Measurements from ENCODE around the gene ZC3H13. TPM values are rescaled to one million over a fixed set of nuclear protein-coding genes. Genes with fewer than 3 reads are reported as not detected.

ZC3H13 gene
- polyA plus RNA-seq, 1 donor from 2014 or later: 19.5 TPM

DNA sequence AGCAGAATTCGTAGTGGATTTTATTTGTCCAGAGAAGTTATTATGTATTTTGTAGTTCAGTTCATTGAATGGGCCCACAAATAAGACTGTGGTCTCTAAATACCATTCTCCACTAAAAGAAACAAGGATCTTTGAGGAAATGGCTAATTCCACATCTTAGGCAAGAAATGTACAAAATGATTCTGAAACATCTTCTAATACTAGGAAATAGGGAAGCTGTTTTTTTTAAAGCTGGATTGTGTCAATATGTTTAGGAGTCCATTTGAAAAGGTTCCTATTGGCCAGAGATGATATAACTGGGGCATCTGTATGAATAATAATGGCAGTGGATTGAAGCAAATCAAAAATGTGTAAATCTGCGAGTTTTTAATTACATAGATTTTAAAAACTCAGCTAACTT, 112.5 kb downstream of the ZC3H13 start:
- H3F3A ChIP-seq (ENCODE audit: insufficient read depth, low read length, poor library complexity, severe bottlenecking): no peaks in the 10 kb centered on the region
- H3K9ac ChIP-seq (ENCODE audit: low read length): no peak overlapping the region
- no peaks in the 10 kb centered on the region for H3K9me2 ChIP-seq (ENCODE audit: insufficient read depth, low read length)
- H3K79me2 ChIP-seq (replicated peaks; ENCODE audit: insufficient read depth, low read length): no peaks in the 10 kb centered on the region
- H3K36me3 ChIP-seq (ENCODE audit: insufficient read depth, low read length): no peaks in the 10 kb centered on the region
- no peaks in the 10 kb centered on the region for H3K9me3 ChIP-seq (ENCODE audit: low read length)
- H3K4me2 ChIP-seq (ENCODE audit: low read length): no peak overlapping the region
- H3K27ac ChIP-seq (ENCODE audit: low read length): no peak overlapping the region
- no peaks in the 10 kb centered on the region for H4K20me1 ChIP-seq (ENCODE audit: insufficient read depth)
- TF ChIP-seq, protein P1, sequence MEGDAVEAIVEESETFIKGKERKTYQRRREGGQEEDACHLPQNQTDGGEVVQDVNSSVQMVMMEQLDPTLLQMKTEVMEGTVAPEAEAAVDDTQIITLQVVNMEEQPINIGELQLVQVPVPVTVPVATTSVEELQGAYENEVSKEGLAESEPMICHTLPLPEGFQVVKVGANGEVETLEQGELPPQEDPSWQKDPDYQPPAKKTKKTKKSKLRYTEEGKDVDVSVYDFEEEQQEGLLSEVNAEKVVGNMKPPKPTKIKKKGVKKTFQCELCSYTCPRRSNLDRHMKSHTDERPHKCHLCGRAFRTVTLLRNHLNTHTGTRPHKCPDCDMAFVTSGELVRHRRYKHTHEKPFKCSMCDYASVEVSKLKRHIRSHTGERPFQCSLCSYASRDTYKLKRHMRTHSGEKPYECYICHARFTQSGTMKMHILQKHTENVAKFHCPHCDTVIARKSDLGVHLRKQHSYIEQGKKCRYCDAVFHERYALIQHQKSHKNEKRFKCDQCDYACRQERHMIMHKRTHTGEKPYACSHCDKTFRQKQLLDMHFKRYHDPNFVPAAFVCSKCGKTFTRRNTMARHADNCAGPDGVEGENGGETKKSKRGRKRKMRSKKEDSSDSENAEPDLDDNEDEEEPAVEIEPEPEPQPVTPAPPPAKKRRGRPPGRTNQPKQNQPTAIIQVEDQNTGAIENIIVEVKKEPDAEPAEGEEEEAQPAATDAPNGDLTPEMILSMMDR (IDR thresholded peaks at IDR 0.05; ENCODE audit: poor library complexity, severe bottlenecking): no peak
- TF ChIP-seq EZH2 (IDR thresholded peaks at IDR 0.05; ENCODE audit: borderline replicate concordance, insufficient read depth, low read length, poor library complexity, severe bottlenecking) (no peak), TAF1 (IDR thresholded peaks at IDR 0.05; ENCODE audit: low read depth) (no peak), MXI1 (conservative IDR thresholded peaks at IDR 0.05; ENCODE audit: poor library complexity, severe bottlenecking) (no peak), POLR2AphosphoS5 (IDR thresholded peaks at IDR 0.05) (no peak), SMC3 (conservative IDR thresholded peaks at IDR 0.05; ENCODE audit: poor library complexity) (no peak), RAD21 (conservative IDR thresholded peaks at IDR 0.05) (no peak), EP300 (conservative IDR thresholded peaks at IDR 0.05; ENCODE audit: poor library complexity, severe bottlenecking) (no peak)
- TF ChIP-seq, protein P2, sequence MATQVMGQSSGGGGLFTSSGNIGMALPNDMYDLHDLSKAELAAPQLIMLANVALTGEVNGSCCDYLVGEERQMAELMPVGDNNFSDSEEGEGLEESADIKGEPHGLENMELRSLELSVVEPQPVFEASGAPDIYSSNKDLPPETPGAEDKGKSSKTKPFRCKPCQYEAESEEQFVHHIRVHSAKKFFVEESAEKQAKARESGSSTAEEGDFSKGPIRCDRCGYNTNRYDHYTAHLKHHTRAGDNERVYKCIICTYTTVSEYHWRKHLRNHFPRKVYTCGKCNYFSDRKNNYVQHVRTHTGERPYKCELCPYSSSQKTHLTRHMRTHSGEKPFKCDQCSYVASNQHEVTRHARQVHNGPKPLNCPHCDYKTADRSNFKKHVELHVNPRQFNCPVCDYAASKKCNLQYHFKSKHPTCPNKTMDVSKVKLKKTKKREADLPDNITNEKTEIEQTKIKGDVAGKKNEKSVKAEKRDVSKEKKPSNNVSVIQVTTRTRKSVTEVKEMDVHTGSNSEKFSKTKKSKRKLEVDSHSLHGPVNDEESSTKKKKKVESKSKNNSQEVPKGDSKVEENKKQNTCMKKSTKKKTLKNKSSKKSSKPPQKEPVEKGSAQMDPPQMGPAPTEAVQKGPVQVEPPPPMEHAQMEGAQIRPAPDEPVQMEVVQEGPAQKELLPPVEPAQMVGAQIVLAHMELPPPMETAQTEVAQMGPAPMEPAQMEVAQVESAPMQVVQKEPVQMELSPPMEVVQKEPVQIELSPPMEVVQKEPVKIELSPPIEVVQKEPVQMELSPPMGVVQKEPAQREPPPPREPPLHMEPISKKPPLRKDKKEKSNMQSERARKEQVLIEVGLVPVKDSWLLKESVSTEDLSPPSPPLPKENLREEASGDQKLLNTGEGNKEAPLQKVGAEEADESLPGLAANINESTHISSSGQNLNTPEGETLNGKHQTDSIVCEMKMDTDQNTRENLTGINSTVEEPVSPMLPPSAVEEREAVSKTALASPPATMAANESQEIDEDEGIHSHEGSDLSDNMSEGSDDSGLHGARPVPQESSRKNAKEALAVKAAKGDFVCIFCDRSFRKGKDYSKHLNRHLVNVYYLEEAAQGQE (IDR thresholded peaks at IDR 0.05; ENCODE audit: borderline replicate concordance): no peak
- no peaks in the 10 kb centered on the region for H3K27me3 ChIP-seq (ENCODE audit: insufficient read depth, low read depth, low read length)
- no peak overlapping the region for H3K4me3 ChIP-seq (ENCODE audit: low read length)
- no peak overlapping the region for H2AFZ ChIP-seq (ENCODE audit: low read depth, low read length)

DNA sequence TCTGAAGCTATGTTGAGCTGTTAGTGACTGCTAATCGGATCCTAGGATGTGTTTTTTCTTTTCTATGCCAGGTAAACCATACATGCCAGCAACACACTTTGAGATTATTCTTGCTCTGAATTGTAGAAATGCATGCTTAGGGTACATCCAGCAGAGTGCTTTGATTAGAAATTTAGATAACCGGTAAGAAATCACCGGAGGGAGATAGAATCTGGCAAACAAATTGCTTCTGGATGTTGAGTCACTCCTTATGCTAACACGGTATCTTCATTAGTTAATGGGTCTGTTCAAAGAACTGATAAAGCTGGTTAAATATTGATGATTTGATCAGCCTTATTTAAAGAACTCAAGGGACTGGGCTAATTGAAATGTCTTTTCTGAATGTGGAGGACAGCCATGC, 115.9 kb downstream of the ZC3H13 start:
- no peaks in the 10 kb centered on the region for H3F3A ChIP-seq (ENCODE audit: insufficient read depth, low read length, poor library complexity, severe bottlenecking)
- H2AFZ ChIP-seq (ENCODE audit: low read depth, low read length): no peak overlapping the region
- no peaks in the 10 kb centered on the region for H3K27me3 ChIP-seq (ENCODE audit: insufficient read depth, low read depth, low read length)
- H4K20me1 ChIP-seq (ENCODE audit: insufficient read depth): no peaks in the 10 kb centered on the region
- no peaks in the 10 kb centered on the region for H3K36me3 ChIP-seq (ENCODE audit: insufficient read depth, low read length)
- no peak overlapping the region for H3K4me3 ChIP-seq (ENCODE audit: low read length)
- no peaks in the 10 kb centered on the region for H3K79me2 ChIP-seq (replicated peaks; ENCODE audit: insufficient read depth, low read length)
- no peak for TF ChIP-seq EZH2 (IDR thresholded peaks at IDR 0.05; ENCODE audit: borderline replicate concordance, insufficient read depth, low read length, poor library complexity, severe bottlenecking)
- no peak overlapping the region for H3K27ac ChIP-seq (ENCODE audit: low read length)
- no peak overlapping the region for H3K4me2 ChIP-seq (ENCODE audit: low read length)
- no peaks in the 10 kb centered on the region for H3K9me2 ChIP-seq (ENCODE audit: insufficient read depth, low read length)
- no peaks in the 10 kb centered on the region for H3K9me3 ChIP-seq (ENCODE audit: low read length)
- no peak overlapping the region for H3K9ac ChIP-seq (ENCODE audit: low read length)

DNA sequence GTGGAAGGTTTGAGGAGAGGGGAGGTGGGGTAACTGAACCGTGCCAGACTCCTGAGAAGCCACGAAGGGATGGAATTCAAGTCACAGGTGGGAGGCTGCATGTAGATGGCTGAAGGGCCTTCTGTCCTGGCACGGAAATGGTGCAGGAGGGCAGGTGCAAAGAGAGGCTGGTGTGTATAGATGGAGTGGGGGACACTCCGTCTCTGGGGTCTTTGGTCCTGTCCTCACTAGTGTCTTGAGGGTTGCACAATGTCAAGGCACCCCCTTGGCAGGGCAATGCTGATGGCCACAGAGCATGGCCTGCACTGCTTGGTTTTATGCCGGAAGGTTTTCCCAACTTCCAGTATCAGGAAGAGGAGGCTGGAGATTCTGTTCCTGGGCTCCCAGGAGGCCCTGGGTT, 118.3 kb downstream of the ZC3H13 start:
- Histone ChIP-seq H3K79me2 (replicated peaks; ENCODE audit: insufficient read depth, low read length) (no peaks in the 10 kb centered on the region), H3K4me2 (ENCODE audit: low read length) (no peak overlapping the region), H3K27ac (ENCODE audit: low read length) (no peak overlapping the region), H3K9ac (ENCODE audit: low read length) (no peak overlapping the region), H3K36me3 (ENCODE audit: insufficient read depth, low read length) (no peaks in the 10 kb centered on the region), H3K4me3 (ENCODE audit: low read length) (no peak overlapping the region), H3K9me2 (ENCODE audit: insufficient read depth, low read length) (no peaks in the 10 kb centered on the region), H4K20me1 (ENCODE audit: insufficient read depth) (no peaks in the 10 kb centered on the region), H3K9me3 (ENCODE audit: low read length) (no peaks in the 10 kb centered on the region), H3K27me3 (ENCODE audit: insufficient read depth, low read depth, low read length) (no peaks in the 10 kb centered on the region), H3F3A (ENCODE audit: insufficient read depth, low read length, poor library complexity, severe bottlenecking) (no peaks in the 10 kb centered on the region), H2AFZ (ENCODE audit: low read depth, low read length) (no peak overlapping the region)
- TF ChIP-seq RAD21 (conservative IDR thresholded peaks at IDR 0.05) (no peak), EZH2 (IDR thresholded peaks at IDR 0.05; ENCODE audit: borderline replicate concordance, insufficient read depth, low read length, poor library complexity, severe bottlenecking) (no peak), EP300 (conservative IDR thresholded peaks at IDR 0.05; ENCODE audit: poor library complexity, severe bottlenecking) (no peak), POLR2AphosphoS5 (IDR thresholded peaks at IDR 0.05) (no peak), TAF1 (IDR thresholded peaks at IDR 0.05; ENCODE audit: low read depth) (no peak), MXI1 (conservative IDR thresholded peaks at IDR 0.05; ENCODE audit: poor library complexity, severe bottlenecking) (no peak), SMC3 (conservative IDR thresholded peaks at IDR 0.05; ENCODE audit: poor library complexity) (no peak)
- TF ChIP-seq, protein P1 (IDR thresholded peaks at IDR 0.05; ENCODE audit: poor library complexity, severe bottlenecking): no peak
- TF ChIP-seq, protein P2 (IDR thresholded peaks at IDR 0.05; ENCODE audit: borderline replicate concordance): no peak
